H1 (cell line): ENCODE data around the gene RGS16.

ENCODE experiments used
- CHD2 ChIP-seq: IDR thresholded peaks from 2 replicates; pipeline ENCODE4 v1.6.1; 2012; ENCODE audit warnings: low read length, improper control_type of control experiment
- EZH2 ChIP-seq: fragments of 200-600 bp; sonication (generic); IDR thresholded peaks from 2 replicates; pipeline ENCODE4 v1.7.1; 2012; ENCODE audit warnings: low read depth, mild to moderate bottlenecking, moderate library complexity, low read length, inconsistent platforms; ENCODE audit not compliant: severe bottlenecking
- POLR2A ChIP-seq, 2 experiments: IDR thresholded peaks; 1 replicate in 1 of 2; 2 replicates in 1 of 2; pipeline ENCODE4 v1.6.1; 2011; ENCODE audit warnings: low read depth in 2 of 2, low read length in 2 of 2, mild to moderate bottlenecking in 2 of 2; ENCODE audit errors: control extremely low read depth in 1 of 2
- POLR2AphosphoS5 ChIP-seq: IDR thresholded peaks from 2 replicates; pipeline ENCODE4 v1.6.1; 2011; ENCODE audit warnings: low read depth, low read length
- POU5F1 ChIP-seq: IDR thresholded peaks from 2 replicates; pipeline ENCODE4 v1.6.1; 2011; ENCODE audit warnings: low read depth, mild to moderate bottlenecking, low read length, moderate library complexity
- RFX5 ChIP-seq: IDR thresholded peaks from 2 replicates; pipeline ENCODE4 v1.6.1; 2011; ENCODE audit warnings: low read depth, low read length, improper control_type of control experiment, borderline replicate concordance
- TF ChIP-seq, protein P1 (sequence below), 3 experiments: IDR thresholded peaks; 1 replicate in 2 of 3; 2 replicates in 1 of 3; pipeline versions ENCODE4 v1.5.1 to v1.6.1; 2011; ENCODE audit warnings: low read length in 3 of 3, mild to moderate bottlenecking in 3 of 3, inconsistent platforms in 2 of 3, low read depth in 1 of 3, moderate library complexity in 1 of 3; ENCODE audit not compliant: insufficient read depth in 1 of 3; ENCODE audit errors: control extremely low read depth in 1 of 3

DNA sequence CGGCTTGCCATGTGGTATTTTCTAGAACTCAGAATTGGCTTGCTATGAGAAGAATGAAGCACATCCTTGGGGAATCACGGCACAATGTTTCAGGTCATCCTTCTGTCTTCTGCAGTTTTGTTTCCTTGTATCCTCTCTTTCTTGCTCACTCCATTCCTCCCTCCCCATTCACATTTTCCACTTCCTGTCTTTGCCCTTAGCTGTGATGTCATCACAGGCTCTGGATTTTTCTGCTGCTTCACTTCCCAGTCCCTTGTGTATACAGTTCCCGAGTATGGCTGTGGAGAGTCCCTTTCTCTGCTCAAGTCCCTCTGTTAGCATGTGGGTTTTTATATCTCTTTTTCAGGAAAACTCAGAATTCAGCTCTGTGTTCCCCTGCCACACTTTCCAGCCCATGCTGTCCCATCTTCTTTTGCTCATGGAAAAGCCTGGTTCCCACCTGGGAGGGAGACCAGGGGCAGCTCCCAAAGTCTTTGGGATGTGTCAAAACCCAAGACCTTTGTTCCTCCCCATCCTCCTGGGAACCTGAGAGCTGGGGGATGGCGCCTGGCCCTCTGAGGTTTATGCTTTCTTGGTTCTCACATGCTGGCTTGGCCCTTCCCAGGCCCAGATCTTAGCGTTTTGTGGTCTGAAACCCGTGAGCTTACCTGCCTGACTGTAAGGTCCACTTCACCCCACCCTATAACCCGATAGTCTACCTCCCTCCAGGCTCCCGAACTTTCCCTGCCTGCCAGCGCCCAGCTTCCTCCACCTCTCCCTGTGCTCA lies 4.8 kb upstream of the RGS16 start:
- TF ChIP-seq POU5F1 (no peak), POLR2AphosphoS5 (no peak), RFX5 (no peak), EZH2 (no peak), POLR2A (IDR thresholded peaks at IDR 0.05; ENCODE audit: control extremely low read depth in 1 of 2, low read depth in 2 of 2, low read length in 2 of 2) (no peak), CHD2 (no peak)
- TF ChIP-seq, protein P1, sequence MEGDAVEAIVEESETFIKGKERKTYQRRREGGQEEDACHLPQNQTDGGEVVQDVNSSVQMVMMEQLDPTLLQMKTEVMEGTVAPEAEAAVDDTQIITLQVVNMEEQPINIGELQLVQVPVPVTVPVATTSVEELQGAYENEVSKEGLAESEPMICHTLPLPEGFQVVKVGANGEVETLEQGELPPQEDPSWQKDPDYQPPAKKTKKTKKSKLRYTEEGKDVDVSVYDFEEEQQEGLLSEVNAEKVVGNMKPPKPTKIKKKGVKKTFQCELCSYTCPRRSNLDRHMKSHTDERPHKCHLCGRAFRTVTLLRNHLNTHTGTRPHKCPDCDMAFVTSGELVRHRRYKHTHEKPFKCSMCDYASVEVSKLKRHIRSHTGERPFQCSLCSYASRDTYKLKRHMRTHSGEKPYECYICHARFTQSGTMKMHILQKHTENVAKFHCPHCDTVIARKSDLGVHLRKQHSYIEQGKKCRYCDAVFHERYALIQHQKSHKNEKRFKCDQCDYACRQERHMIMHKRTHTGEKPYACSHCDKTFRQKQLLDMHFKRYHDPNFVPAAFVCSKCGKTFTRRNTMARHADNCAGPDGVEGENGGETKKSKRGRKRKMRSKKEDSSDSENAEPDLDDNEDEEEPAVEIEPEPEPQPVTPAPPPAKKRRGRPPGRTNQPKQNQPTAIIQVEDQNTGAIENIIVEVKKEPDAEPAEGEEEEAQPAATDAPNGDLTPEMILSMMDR (IDR thresholded peaks at IDR 0.05; ENCODE audit: control extremely low read depth in 1 of 3, insufficient read depth in 1 of 3, low read depth in 1 of 3, low read length in 3 of 3), result no peak
